Activated CD4-positive, CD25-positive, alpha-beta regulatory T cell treated with anti-CD3 and anti-CD28 coated beads, Interleukin-2, amount 50 U/mL, for 24 hours (primary cell): Measurements from ENCODE around the gene RPS28.
"Not testable (repeated sequence)": the region's sequence is repeated elsewhere in the genome, so short reads cannot be mapped to it uniquely, and the experiment has no call there.

Source experiments
- ATAC-seq, 2 donors: fragments of 150-1000 bp; cut with Tn5 transposase; one replicate each; pipeline ENCODE4 v1.10.0; 2021; ENCODE audit warnings: mild to moderate bottlenecking in 1 of 2, moderate library complexity in 1 of 2

The RPS28 gene

DNA sequence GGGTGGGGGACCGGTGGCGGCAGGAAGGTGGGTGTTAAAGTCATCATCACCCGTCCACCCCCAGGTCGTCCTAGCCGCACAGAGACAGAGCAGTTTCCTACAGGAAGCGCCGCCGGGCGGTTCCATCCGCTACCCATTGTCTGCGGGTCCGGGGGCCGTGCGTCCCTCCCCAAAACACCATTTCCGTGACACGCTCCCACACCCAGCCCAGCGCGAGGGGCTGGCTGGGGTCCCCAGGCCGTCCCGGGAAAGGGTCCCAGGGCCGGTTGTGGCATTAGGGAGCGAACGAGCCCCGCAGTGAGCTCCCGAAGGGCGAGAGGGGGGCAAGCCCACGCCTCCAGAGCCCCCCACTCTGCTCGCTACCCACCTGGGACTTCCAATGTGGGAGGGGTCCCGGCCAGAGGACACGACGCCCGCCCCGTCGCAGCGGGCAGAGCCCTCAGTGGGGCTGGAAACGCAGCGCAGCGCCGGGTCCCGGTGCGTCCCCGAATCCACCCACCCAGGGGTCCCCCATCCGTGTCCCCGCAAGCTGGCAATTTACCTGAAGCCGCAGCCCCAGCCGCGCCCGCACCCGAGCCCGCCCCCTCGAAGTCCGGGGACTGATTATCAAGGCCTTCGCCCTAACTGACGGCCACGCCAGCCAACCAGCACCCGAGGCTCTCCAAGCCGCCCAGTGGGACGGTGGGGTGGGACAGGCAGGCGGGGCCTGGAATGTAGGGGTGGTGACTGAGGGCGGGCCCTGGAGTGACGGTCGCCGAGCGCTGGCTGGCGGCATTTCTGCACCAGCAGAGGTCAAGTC lies 21.6 kb downstream of the RPS28 start, which contains the start of gene KANK3:
TSS of gene KANK3 (minus strand) at position 579 of the 799 bp plus-strand sequence. CDS start 5,434 bp downstream, outside the sequence.
- ATAC-seq, result peak; percentile 100

DNA sequence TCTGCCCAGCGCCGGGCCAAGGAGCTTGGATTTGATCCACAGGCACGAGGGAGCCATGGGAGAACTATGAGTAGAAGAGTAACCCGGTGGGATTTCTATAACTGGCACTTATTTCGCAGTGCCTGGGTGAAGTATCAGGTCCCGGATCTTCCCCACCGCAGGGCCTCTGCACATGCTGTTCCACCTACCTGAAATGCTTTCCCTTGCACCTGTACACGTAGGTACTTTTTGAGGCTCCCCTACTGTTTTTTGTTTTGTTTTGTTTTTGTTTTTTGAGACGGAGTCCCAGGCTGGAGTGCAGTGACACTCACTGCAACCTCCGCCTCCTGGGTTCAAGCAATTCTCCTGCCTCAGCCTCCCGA lies 22.2 kb downstream of the RPS28 start:
- ATAC-seq, result peak in 1 of 2 donors; percentile 5

DNA sequence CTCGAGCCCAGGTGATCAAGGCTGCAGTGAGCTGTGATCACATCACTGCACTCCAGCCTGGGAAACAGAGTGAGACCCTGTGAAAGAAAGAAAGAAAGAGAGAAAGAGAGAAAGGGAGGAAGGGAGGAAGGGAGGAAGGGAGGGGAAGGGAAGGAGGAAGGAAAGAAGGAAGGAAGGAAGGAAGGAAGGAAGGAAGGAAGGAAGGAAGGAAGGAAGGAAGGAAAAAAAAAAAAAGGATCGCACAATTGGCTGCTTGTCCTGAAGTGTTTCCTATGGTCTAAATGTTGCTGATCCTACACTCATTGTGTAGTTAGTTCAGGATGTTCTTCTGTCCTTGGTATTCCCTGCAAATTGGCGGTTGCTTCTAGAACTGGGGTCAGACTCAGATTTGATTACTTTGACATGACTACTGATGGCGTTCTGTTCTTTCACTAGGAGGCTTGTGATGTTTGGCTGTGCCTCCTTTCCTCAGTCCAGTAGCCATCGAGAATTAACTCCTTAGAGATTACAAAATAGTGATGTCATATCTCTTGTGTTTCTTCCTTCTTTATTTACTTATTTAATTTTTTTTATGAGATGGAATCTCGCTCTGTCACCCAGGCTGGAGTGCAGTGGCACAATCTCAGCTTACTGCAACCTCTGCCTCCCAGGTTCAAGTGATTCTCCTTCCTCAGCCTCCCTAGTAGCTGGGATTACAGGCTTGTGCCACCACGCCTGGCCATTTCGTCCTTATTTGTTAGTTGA lies 28.5 kb downstream of the RPS28 start:
- ATAC-seq, result not testable (repeated sequence)

DNA sequence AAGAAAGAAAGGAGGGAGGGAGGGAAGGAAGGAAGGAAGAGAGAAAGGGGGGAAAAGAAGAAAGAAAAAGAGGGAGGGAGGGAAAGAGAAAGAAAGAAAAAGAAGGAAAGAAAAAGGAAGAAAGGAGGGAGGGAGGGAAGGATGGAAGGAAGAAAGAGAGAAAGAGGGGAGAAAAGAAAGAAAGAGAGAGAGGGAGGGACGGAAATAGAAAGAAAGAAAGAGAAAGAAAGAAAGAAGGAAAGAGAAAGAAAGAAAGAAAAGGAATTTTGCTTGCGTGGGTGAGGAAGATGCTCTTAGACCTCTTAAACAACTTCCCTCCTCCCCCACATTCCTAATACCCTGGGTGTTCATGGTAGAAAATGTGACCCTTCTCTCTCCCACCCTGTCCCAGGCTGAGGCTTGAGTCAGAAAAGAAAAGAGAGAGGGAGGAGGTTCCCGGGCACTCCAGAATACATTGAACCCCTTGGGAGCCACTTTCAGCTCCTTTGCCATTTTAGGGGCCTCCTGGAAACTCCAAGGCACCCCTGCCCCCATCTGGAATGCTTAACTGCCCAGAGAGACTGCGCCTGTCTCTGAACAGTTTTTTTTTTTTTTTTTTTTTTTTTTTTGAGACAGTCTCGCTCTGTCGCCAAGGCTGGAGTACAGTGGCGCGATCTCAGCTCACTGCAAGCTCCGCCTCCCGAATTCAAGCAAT lies 31.0 kb downstream of the RPS28 start:
- no peak for ATAC-seq

DNA sequence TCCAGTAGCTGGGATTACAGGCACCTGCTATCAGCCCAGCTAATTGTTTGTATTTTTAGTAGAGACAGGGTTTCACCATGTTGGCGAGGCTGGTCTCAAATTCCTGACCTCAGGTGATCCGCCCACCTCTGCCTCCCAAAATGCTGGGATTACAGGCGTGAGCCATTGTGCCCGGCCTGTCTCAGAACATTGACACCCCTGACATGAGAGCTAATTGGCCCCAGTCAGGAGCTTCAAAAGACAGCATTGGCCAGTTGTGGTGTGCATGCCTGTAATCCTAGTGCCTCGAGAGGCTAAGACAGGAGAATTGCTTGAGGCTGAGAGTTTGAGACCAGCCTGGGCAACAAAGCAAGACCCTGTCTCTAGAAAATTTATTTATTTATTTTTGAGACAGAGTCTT lies 31.5 kb downstream of the RPS28 start:
- ATAC-seq, result not testable (repeated sequence)

DNA sequence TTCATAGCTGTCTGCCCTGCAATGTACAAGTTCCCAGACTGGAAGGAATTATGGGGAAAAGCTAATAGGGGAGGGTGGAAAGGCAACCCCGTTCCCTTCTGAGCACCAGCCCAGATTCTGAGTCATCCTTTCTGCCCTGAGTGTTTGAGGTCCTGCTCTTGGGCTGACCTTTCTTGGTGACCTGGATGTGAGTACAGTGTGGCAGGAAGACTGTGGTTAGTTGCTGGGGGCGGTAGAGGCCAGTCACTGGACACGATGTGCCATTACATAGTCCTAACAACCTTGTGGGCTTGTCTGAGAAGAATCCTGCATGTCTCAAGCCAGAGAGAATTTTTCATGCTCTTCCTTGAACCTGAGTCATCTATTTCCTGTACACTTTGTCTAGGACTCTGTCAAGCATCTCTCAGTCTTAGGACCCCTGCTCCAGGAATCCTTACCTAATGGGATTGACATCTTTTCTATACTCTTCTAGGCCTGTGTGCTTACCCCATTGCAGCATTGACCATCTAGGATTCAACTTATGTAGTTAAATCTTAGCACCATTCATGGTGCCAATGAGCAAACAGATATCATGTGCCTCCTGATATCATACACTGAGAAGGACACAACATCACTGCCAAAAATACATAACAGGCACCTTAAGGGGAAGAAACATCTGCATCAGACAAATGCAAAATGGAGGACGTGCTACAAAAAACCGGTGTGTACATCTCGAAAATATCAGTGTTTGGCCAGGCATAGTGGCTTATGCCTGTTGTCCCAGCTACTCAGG lies 34.5 kb downstream of the RPS28 start:
- peak in 1 of 2 donors; percentile 27 for ATAC-seq

DNA sequence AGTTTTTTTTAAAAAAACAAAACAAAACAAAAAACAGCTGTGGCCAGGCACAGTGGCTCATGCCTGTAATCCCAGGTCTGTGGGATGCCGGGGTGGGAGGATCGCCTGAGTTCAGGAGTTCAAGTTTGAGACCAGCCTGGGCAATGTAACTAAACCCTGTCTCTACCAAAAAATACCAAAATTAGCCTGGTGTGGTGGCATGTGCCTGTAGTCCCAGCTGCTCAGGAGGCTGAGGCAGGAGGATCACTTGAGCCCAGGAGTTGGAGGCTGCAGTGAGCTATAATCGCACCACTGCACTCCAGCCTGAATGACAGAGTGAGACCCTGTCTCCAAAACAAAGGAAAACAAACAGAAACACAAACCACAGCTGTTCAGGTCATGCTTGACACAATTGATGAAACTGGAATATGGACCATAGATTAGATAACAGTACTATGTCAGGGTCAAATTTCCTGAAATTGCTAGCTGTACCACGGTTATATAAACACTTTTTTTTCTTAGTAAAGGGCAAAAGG lies 35.8 kb downstream of the RPS28 start:
- ATAC-seq, result no peak

DNA sequence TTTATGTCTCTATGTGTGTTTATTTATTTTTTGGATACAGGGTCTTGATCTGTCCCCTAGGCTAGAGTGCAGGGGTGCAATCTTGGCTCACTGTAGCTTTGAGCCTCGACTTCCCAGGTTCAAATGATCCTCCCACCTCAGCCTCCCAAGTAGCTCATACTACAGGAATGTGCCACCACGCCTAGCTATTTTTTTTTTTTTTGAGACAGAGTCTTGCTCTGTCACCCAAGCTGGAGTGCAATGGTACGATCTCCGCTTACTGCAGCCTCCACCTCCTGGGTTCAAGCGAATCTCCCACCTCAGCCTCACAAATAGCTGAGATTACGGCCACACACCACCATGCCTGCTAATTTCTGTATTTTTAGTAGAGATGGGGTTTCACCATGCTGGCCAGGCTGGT lies 37.7 kb downstream of the RPS28 start:
- no peak for ATAC-seq

DNA sequence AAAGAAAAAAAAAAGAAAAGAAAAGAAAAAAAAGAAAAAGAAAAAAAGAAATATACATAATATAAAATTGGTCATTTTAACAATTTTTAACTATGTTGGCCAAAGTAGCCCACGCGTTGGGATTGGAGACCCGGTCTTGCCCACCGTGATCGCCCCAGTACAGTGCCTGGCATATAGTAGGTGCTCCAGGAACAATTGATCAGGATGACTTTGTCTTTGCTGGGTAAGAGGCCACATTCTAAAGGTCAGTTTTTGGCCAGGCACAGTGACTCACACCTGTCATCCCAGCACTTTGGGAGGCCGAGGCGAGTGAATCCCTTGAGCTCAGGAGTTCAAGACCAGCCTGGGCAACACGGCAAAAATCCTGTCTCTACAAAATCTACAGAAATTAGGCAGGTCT lies 38.9 kb downstream of the RPS28 start:
- no peak for ATAC-seq

DNA sequence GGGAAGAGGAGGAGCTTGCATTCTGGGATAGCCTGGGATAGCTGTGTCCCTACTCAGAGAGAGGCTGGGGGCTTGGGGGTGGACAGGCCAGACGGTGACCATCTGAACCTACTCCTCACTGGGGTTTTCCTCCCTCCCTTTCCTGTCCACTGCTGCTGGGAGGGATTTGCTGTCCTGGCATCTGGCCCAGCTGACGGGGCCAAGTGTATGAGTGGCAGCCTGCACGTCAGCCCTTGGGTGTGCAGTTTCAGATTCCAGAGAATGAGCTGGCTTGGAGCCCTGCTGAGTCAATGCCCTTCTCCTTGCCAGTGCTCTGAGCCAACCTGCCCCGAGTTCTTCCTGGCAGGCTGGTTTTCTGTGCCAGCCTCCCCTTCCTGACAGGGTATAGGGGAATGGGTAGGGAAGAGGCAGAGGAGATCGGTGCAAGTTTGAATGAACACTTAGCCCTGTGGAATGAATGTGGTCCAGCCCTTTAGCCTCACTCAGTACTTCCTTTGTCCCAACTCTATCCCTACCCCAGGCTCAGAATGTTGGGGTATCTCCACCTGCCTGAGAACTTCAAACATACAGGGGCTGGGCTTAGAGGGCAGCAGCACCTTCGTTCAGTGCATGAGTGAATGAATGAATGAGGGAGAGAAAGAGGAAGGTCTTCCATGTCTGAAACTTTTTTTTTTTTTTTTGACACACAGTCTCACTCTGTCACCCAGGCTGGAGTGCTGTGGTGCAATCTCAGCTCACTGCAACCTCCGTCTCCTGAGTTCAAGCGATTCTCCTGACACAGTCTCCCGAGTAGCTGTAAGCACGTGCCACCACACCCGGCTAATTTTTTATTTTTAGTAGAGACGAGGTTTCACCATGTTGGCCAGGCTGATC lies 40.9 kb downstream of the RPS28 start:
- ATAC-seq, result peak in 1 of 2 donors; percentile 38

DNA sequence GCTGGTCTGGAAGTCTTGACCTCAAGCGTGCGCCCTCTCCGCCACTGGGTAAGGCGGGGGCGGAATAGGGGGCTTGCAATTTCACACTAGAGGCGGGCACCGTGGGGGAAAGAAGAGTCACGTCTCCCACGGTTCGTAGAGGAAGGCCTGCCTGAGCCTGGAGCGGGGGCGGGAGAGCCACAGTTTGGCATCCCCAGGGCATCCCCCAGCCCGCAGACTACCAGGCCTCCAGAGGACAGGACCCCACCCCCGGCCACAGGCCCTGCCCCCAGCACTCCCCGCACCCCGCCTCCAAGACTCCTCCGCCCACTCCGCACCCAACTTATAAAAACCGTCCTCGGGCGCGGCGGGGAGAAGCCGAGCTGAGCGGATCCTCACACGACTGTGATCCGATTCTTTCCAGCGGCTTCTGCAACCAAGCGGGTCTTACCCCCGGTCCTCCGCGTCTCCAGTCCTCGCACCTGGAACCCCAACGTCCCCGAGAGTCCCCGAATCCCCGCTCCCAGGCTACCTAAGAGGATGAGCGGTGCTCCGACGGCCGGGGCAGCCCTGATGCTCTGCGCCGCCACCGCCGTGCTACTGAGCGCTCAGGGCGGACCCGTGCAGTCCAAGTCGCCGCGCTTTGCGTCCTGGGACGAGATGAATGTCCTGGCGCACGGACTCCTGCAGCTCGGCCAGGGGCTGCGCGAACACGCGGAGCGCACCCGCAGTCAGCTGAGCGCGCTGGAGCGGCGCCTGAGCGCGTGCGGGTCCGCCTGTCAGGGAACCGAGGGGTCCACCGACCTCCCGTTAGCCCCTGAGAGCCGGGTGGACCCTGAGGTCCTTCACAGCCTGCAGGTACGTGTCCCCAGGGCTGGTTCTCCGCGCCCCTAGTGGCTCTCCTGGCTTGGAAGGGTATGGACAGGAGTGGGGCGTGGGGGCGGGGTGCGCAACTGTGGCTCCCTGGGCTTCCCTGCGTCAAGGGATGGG lies 42.8 kb downstream of the RPS28 start, which contains the start of gene ANGPTL4:
TSS of gene ANGPTL4 (plus strand) at position 353 of the 969 bp plus-strand sequence. CDS start at position 520, 167 bp downstream.
- peak; percentile 62 to 68 for ATAC-seq

DNA sequence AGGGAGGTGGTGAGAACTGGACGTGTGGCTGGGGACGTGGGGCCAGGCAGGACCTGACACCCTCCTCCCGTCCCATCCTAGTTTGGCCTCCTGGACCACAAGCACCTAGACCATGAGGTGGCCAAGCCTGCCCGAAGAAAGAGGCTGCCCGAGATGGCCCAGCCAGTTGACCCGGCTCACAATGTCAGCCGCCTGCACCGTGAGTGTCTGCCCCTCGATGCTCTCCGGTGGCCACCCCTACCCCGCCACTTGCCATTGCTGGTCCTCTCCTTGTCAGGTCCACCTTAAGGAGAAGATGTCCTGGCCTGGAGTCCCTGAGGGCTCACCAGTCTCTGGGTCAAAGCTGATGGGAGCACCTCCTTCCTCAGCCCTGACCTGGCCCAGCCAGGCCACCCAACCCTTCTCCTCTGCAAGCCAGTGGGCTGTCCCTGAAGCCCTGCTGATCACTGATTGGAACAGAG lies 44.9 kb downstream of the RPS28 start:
- ATAC-seq, result no peak

DNA sequence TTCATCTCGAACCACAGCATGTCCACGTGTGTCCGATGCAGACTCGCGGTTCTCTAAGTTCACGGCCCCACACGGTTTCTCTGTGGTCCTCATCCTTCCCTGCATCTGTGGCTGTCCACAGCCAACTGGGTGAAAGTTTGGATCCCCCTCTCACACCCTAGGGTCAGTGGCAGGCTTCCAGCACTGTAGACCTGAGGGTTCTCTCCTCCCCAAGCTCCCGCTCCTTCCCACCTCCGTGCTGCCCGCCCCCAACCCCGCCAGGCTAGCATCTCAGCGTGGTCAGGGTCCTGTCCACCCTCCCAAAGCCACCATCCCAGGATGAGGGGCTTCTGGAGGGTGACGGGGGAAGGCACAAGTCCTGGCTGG lies 45.6 kb downstream of the RPS28 start:
- no peak for ATAC-seq

DNA sequence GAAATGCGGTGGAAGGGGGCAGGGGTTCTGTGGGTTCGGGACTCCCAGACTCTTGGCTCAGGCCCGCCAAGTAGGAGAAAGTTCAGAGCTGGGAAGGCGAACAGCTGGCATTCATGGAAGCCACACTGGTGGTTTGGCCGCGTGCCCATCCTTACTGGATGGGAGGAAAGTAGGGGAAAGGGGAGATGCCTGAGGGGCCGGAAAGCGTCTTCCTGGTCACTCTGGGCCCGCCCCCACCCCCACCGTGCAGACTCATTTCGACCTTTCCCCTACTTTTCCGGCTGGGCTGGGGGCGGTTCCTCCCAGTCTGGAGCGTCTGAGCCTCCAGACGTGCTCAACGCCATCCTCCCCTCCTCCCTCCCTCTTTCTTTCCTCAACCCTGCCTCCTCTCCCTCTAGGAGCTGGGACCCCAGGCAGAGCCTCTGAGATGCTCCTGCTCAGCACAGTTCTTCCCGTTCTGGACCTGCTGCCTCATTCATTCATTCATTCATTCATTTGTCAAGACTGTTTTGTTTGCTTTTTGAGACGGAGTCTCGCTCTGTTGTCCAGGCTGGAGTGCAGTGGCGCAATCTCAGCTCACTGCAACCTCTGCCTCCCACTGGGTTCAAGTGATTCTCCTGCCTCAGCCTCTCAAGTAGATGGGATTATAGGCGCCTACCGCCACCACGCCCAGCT lies 46.2 kb downstream of the RPS28 start:
- ATAC-seq, result no peak

DNA sequence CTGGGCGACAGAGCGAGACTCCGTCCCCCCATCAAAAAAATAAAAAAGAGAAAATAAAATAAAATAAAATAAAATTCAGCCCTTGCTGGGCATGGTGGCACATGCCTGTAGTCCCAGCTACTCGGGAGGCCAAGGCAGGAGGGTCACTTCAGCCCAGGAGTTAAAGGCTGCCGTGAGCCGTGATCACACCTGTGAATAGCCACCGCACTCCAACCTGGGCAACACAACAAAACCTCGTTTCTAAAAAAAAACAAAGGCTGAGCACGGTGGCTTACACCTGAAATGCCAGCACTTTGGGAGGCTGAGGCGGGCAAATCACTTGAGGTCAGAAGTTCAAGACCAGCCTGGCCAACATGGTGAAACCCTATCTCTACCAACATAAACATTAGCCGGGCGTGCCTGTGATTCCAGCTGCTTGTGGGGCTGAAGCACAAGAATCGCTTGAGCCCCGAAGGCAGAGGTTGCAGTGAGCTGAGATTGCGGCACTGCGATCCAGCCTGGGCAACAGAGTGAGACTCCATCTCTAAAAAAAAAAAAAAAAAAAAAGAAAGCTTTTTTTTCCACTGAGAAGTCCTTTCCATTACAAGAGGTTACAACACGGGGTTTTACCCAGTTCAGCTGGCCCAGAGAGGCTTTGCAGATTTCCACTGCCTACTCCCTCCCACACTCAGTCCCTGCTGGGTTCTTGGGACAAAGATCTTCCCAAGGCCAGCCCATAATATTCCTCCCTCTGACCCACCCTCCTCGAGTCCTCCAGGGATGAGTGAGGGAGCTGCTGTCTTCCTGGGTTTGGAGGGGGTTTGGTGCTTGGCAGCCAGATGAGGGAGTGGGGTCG lies 49.1 kb downstream of the RPS28 start:
- ATAC-seq, result no peak

DNA sequence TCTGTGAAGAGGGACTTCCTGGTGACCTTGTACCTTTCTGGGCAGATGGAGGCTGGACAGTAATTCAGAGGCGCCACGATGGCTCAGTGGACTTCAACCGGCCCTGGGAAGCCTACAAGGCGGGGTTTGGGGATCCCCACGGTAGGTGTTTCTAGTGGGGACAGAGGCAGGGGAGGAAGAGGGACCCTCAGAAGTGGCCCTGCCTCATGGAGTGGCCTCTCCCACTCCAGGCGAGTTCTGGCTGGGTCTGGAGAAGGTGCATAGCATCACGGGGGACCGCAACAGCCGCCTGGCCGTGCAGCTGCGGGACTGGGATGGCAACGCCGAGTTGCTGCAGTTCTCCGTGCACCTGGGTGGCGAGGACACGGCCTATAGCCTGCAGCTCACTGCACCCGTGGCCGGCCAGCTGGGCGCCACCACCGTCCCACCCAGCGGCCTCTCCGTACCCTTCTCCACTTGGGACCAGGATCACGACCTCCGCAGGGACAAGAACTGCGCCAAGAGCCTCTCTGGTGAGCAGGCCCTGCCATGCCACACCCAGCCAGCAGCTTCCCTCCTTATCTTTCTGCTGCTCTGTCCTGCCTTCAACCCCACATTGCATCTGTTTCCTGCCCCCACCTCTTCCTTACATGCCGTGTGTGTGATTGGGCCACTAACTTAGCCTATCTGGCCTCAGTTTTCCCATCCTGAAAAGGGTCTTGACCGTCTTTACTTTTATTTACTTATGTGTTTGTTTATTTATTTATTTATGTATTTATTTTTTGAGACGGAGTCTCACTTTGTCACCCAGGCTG lies 49.9 kb downstream of the RPS28 start:
- no peak for ATAC-seq
